Measurements from ENCODE around the gene SEC31A. TPM values are rescaled to one million over a fixed set of nuclear protein-coding genes. Genes with fewer than 3 reads are reported as not detected.
A peak's percentile ranks its signal among the peaks of the same experiment; 100 is the strongest.

The SEC31A gene
- total RNA-seq, 1 experiment from 2014 or later = 137 TPM

GRCh38 chr4:82900411-82901182, 9.6 kb upstream of the SEC31A start, which contains the start of gene THAP9:
Gene THAP9 (plus strand): TSS chr4:82900735. CDS start chr4:82900803, 68 bp downstream.
- ChIA-PET POLR2A (interaction anchor here (1.0 to 2.1 kb wide), 4 partner anchors 8 to 471 kb away, joined by 3 to 9 read pairs (median 4); partner anchors contain the start of gene COPS4), CTCF (interaction anchor here (1.5 to 2.1 kb wide), 3 partner anchors 49 to 162 kb away, joined by 3 to 10 read pairs (median 5); partner anchors contain the start of gene COPS4)
- Mint-ChIP-seq H3K36me3 (peaks cover 20% of the 10 kb centered on the region), H3K27ac (no peak within 1 kb of the TSS), H3K9me3 (no peaks in the 10 kb centered on the region), H3K4me3 (no peak within 1 kb of the TSS), H3K27me3 (ENCODE audit: low read depth) (no peaks in the 10 kb centered on the region), H3K4me1 (peaks cover 17% of the 10 kb centered on the region)
- DNase-seq (ENCODE audit: low spot score) (peak; percentile 96), ATAC-seq (peak; percentile 99)
- TF ChIP-seq ERG (CRISPR knock-in tag; IDR thresholded peaks at IDR 0.05) (peak; percentile 87; the same call in 1 of the 2 replicates), ZBTB21 (CRISPR knock-in tag; IDR thresholded peaks at IDR 0.05; ENCODE audit: borderline replicate concordance) (peak; percentile 10; the same call in 1 of the 2 replicates), NFATC4 (CRISPR knock-in tag; IDR thresholded peaks at IDR 0.05) (0 out of 2 replicates have a peak, but pooled peaks have one; percentile 39), CREM (CRISPR knock-in tag; IDR thresholded peaks at IDR 0.05) (peak; percentile 90), ZNF416 (CRISPR knock-in tag; IDR thresholded peaks at IDR 0.05) (no peak), GABPB1 (CRISPR knock-in tag; IDR thresholded peaks at IDR 0.05) (no peak; the same call in 1 of the 2 replicates), ZNF396 (CRISPR knock-in tag; IDR thresholded peaks at IDR 0.05; ENCODE audit: borderline replicate concordance) (no peak), ZNF425 (CRISPR knock-in tag; conservative IDR thresholded peaks at IDR 0.05) (no peak), OVOL2 (CRISPR knock-in tag; IDR thresholded peaks at IDR 0.05; ENCODE audit: borderline replicate concordance) (no peak), ATF3 (CRISPR knock-in tag; conservative IDR thresholded peaks at IDR 0.05) (no peak), JAZF1 (CRISPR knock-in tag; IDR thresholded peaks at IDR 0.05) (no peak), E2F5 (CRISPR knock-in tag; IDR thresholded peaks at IDR 0.05) (peak; percentile 89), PRRX2 (CRISPR knock-in tag; IDR thresholded peaks at IDR 0.05) (peak; percentile 84; the same call in 1 of the 2 replicates), NR3C1 (CRISPR knock-in tag; conservative IDR thresholded peaks at IDR 0.05; ENCODE audit: low read depth) (no peak), RELA (CRISPR knock-in tag; IDR thresholded peaks at IDR 0.05; ENCODE audit: borderline replicate concordance) (peak; percentile 50; the same call in 1 of the 2 replicates), SP1 (CRISPR knock-in tag; conservative IDR thresholded peaks at IDR 0.05) (peak; percentile 12; the same call in 1 of the 2 replicates), ZNF281 (CRISPR knock-in tag; IDR thresholded peaks at IDR 0.05) (0 out of 2 replicates have a peak, but pooled peaks have one; percentile 37), MAX (CRISPR knock-in tag; IDR thresholded peaks at IDR 0.05) (peak; percentile 92), ESRRA (CRISPR knock-in tag; IDR thresholded peaks at IDR 0.05; ENCODE audit: borderline replicate concordance) (0 out of 2 replicates have a peak, but pooled peaks have one; percentile 43), EMX1 (CRISPR knock-in tag; IDR thresholded peaks at IDR 0.05) (peak; percentile 56; the same call in 1 of the 2 replicates), FOXP4 (CRISPR knock-in tag; IDR thresholded peaks at IDR 0.05) (peak; percentile 67; the same call in 1 of the 2 replicates), USF1 (CRISPR knock-in tag; IDR thresholded peaks at IDR 0.05) (peak; percentile 70), FOXP1 (CRISPR knock-in tag; IDR thresholded peaks at IDR 0.05; ENCODE audit: borderline replicate concordance) (peak; percentile 30; the same call in 1 of the 2 replicates)
